ENCODE measurements around the gene C3orf18.

The C3orf18 gene

GRCh38 chr3:50508821-50509220, 58.7 kb downstream of the C3orf18 start:
- Histone ChIP-seq H3K9me3 (ENCODE audit: insufficient read depth, low read length) (no peaks in the 10 kb centered on the region), H3K36me3 (ENCODE audit: insufficient read depth, insufficient read length, low read length) (no peaks in the 10 kb centered on the region), H3K27me3 (ENCODE audit: insufficient read depth, insufficient read length) (peaks cover 23% of the 10 kb centered on the region), H3K9ac (ENCODE audit: insufficient read length, low read depth) (no peak overlapping the region), H3K4me3 (ENCODE audit: insufficient read length, low read depth) (no peak overlapping the region), H3K4me1 (ENCODE audit: insufficient read depth, insufficient read length) (peaks cover 21% of the 10 kb centered on the region)
- TF ChIP-seq ZNF274 (IDR thresholded peaks at IDR 0.05; ENCODE audit: low read depth, low read length) (no peak), SUZ12 (IDR thresholded peaks at IDR 0.05; ENCODE audit: extremely low read depth, insufficient read depth, insufficient read length) (no peak), YY1 (IDR thresholded peaks at IDR 0.05; ENCODE audit: insufficient read depth, insufficient read length) (no peak)
- no peak for DNase-seq (ENCODE audit: low read depth, low spot score)

All from NT2/D1 (cell line).